ENCODE measurements around the gene SUFU. TPM values are rescaled to one million over a fixed set of nuclear protein-coding genes. Genes with fewer than 3 reads are reported as not detected.

Gene SUFU
- total RNA-seq, 3 donors from 2014 or later (not counting 1 experiment from before 2014, with no cell fraction given) = 8.2 to 13.0 (median 11.5) TPM

- no peaks in the 10 kb centered on the region for H3K36me3 Mint-ChIP-seq
- ATAC-seq = no peak
- no peaks in the 10 kb centered on the region for H3K27me3 ChIP-seq (ENCODE audit: control insufficient read depth, insufficient read depth, low read length)
- peaks cover 2% of the 10 kb centered on the region for H3K36me3 ChIP-seq (ENCODE audit: control insufficient read depth, insufficient read depth, low read length)
- no peak for TF ChIP-seq CTCF (IDR thresholded peaks at IDR 0.05)
- H3K27me3 Mint-ChIP-seq (ENCODE audit: low read depth in 2 of 2) = no peaks in the 10 kb centered on the region
- no CpG with 5 or more reads among the region's 1 CpG for WGBS (ENCODE audit: insufficient coverage)
- DNase-seq = no peak
- H3K27ac Mint-ChIP-seq = no peak overlapping the region
- no peak overlapping the region for H3K4me3 ChIP-seq (ENCODE audit: low read length)
- H3K4me1 ChIP-seq (ENCODE audit: control insufficient read depth, insufficient read depth, low read length) = no peaks in the 10 kb centered on the region
- H3K4me3 Mint-ChIP-seq = no peak overlapping the region
- no peaks in the 10 kb centered on the region for H3K9me3 Mint-ChIP-seq
- no peaks in the 10 kb centered on the region for H3K4me1 Mint-ChIP-seq
- intact Hi-C loops (cut with micrococcal nuclease) = no loop called here
- H3K27ac ChIP-seq (ENCODE audit: low read length) = no peak overlapping the region
- H3K9me3 ChIP-seq (ENCODE audit: control insufficient read depth, insufficient read depth, low read length) = no peaks in the 10 kb centered on the region
Measured at GRCh38 chr10:102588875-102589274, 85.1 kb downstream of the SUFU start.

GRCh38 chr10:102593074-102593803 is 89.5 kb downstream of the SUFU start:
- DNase-seq (no peak), ATAC-seq (no peak)
- no peak overlapping the region for H3K27ac Mint-ChIP-seq
- no peaks in the 10 kb centered on the region for H3K9me3 ChIP-seq (ENCODE audit: control insufficient read depth, insufficient read depth, low read length)
- H3K4me3 ChIP-seq (ENCODE audit: low read length) = no peak overlapping the region
- H3K4me1 Mint-ChIP-seq = no peaks in the 10 kb centered on the region
- no peaks in the 10 kb centered on the region for H3K9me3 Mint-ChIP-seq
- TF ChIP-seq CTCF (IDR thresholded peaks at IDR 0.05) = no peak
- no peaks in the 10 kb centered on the region for H3K4me1 ChIP-seq (ENCODE audit: control insufficient read depth, insufficient read depth, low read length)
- H3K36me3 ChIP-seq (ENCODE audit: control insufficient read depth, insufficient read depth, low read length) = peaks cover 15% of the 10 kb centered on the region
- H3K27me3 ChIP-seq (ENCODE audit: control insufficient read depth, insufficient read depth, low read length) = no peaks in the 10 kb centered on the region
- intact Hi-C loops (cut with micrococcal nuclease) = no loop called here
- no peaks in the 10 kb centered on the region for H3K36me3 Mint-ChIP-seq
- H3K4me3 Mint-ChIP-seq = no peak overlapping the region
- WGBS (ENCODE audit: insufficient coverage) = 93% methylated on average over 5 of the region's 6 CpGs
- H3K27ac ChIP-seq (ENCODE audit: low read length) = no peak overlapping the region
- no peaks in the 10 kb centered on the region for H3K27me3 Mint-ChIP-seq (ENCODE audit: low read depth in 2 of 2)

- Mint-ChIP-seq H3K36me3 (no peaks in the 10 kb centered on the region), H3K4me1 (no peaks in the 10 kb centered on the region), H3K9me3 (no peaks in the 10 kb centered on the region), H3K27me3 (ENCODE audit: low read depth in 2 of 2) (no peaks in the 10 kb centered on the region), H3K27ac (no peak overlapping the region), H3K4me3 (no peak overlapping the region)
- H3K36me3 ChIP-seq (ENCODE audit: control insufficient read depth, insufficient read depth, low read length) = peaks cover 16% of the 10 kb centered on the region
- ATAC-seq = no peak
- no peak overlapping the region for H3K27ac ChIP-seq (ENCODE audit: low read length)
- H3K27me3 ChIP-seq (ENCODE audit: control insufficient read depth, insufficient read depth, low read length) = no peaks in the 10 kb centered on the region
- H3K4me1 ChIP-seq (ENCODE audit: control insufficient read depth, insufficient read depth, low read length) = no peaks in the 10 kb centered on the region
- intact Hi-C loops (cut with micrococcal nuclease) = no loop called here
- no peak for DNase-seq
- TF ChIP-seq CTCF (IDR thresholded peaks at IDR 0.05) = no peak
- 77% methylated on average over 6 of the region's 6 CpGs for WGBS (ENCODE audit: insufficient coverage)
- no peaks in the 10 kb centered on the region for H3K9me3 ChIP-seq (ENCODE audit: control insufficient read depth, insufficient read depth, low read length)
- no peak overlapping the region for H3K4me3 ChIP-seq (ENCODE audit: low read length)
Measured at GRCh38 chr10:102593804-102594079, 90.0 kb downstream of the SUFU start.

- Histone ChIP-seq H3K4me3 (ENCODE audit: low read length) (no peak overlapping the region), H3K4me1 (ENCODE audit: control insufficient read depth, insufficient read depth, low read length) (no peaks in the 10 kb centered on the region), H3K27ac (ENCODE audit: low read length) (no peak overlapping the region), H3K27me3 (ENCODE audit: control insufficient read depth, insufficient read depth, low read length) (no peaks in the 10 kb centered on the region), H3K9me3 (ENCODE audit: control insufficient read depth, insufficient read depth, low read length) (no peaks in the 10 kb centered on the region), H3K36me3 (ENCODE audit: control insufficient read depth, insufficient read depth, low read length) (peaks cover 30% of the 10 kb centered on the region)
- ATAC-seq = no peak
- intact Hi-C loops (cut with micrococcal nuclease) = no loop called here
- Mint-ChIP-seq H3K27ac (no peak overlapping the region), H3K9me3 (no peaks in the 10 kb centered on the region), H3K27me3 (ENCODE audit: low read depth in 2 of 2) (no peaks in the 10 kb centered on the region), H3K36me3 (no peaks in the 10 kb centered on the region), H3K4me1 (no peaks in the 10 kb centered on the region), H3K4me3 (no peak overlapping the region)
- WGBS (ENCODE audit: insufficient coverage) = 76% methylated on average over 2 of the region's 2 CpGs
- no peak for TF ChIP-seq CTCF (IDR thresholded peaks at IDR 0.05)
- no peak for DNase-seq
Measured at GRCh38 chr10:102595293-102595692, 91.5 kb downstream of the SUFU start.
